ENCODE measurements around the gene EIF3J.

GRCh38 chr15:44569316-44569715, 32.4 kb downstream of the EIF3J start:
- TF ChIP-seq ELK1 (IDR thresholded peaks at IDR 0.05; ENCODE audit: borderline replicate concordance, low read depth, low read length), result no peak
- TF ChIP-seq CTCF (conservative IDR thresholded peaks at IDR 0.05; ENCODE audit: low read depth, low read length), result no peak
- TF ChIP-seq RFX5 (IDR thresholded peaks at IDR 0.05; ENCODE audit: low read depth, low read length), result no peak
- TF ChIP-seq POLR2A (IDR thresholded peaks at IDR 0.05; ENCODE audit: low read depth, low read length), result no peak
- TF ChIP-seq RAD21 (IDR thresholded peaks at IDR 0.05; ENCODE audit: low read length), result no peak
- no peak for TF ChIP-seq SMC3 (IDR thresholded peaks at IDR 0.05; ENCODE audit: low read depth, low read length)
- no peak for TF ChIP-seq USF2 (IDR thresholded peaks at IDR 0.05; ENCODE audit: low read depth, low read length)
- no peak for TF ChIP-seq BHLHE40 (IDR thresholded peaks at IDR 0.05; ENCODE audit: low read depth, low read length)
- no peak for TF ChIP-seq RCOR1 (IDR thresholded peaks at IDR 0.05; ENCODE audit: insufficient replicate concordance, low read length)
- TF ChIP-seq MAFK (IDR thresholded peaks at IDR 0.05; ENCODE audit: low read depth, low read length), result no peak
